WERI-Rb-1 (cell line): ENCODE results near the gene CCDC15.

Source experiments
- DNase-seq: peaks from one replicate; pipeline ENCODE4 v3.0.0-alpha.2; 2020
- H3K27ac ChIP-seq: fragments of 250-450 bp; sonication (Bioruptor Pico); 2 replicates; pipeline ENCODE4 v1.5.1; 2020; ENCODE audit warnings: mild to moderate bottlenecking, moderate library complexity
- H3K27me3 ChIP-seq: fragments of 250-450 bp; sonication (Bioruptor Pico); 2 replicates; pipeline ENCODE4 v1.5.1; 2021; ENCODE audit warnings: mild to moderate bottlenecking, low read depth, moderate library complexity; ENCODE audit not compliant: insufficient read depth, severe bottlenecking
- H3K36me3 ChIP-seq: fragments of 250-450 bp; sonication (Bioruptor Pico); 2 replicates; pipeline ENCODE4 v1.5.1; 2020; ENCODE audit warnings: mild to moderate bottlenecking, moderate library complexity
- H3K4me3 ChIP-seq: 2 replicates; pipeline ENCODE4 v1.5.1; 2011; ENCODE audit warnings: low read depth, mild to moderate bottlenecking, control low read depth, low read length
- H3K9me3 ChIP-seq: fragments of 250-450 bp; sonication (Bioruptor Pico); 2 replicates; pipeline ENCODE4 v1.5.1; 2021; ENCODE audit warnings: mild to moderate bottlenecking, moderate library complexity; ENCODE audit not compliant: severe bottlenecking
- CTCF ChIP-seq: IDR thresholded peaks from 2 replicates; pipeline ENCODE4 v1.5.1; 2011; ENCODE audit warnings: low read depth, mild to moderate bottlenecking, control low read depth, inconsistent platforms, low read length

Gene CCDC15

DNA sequence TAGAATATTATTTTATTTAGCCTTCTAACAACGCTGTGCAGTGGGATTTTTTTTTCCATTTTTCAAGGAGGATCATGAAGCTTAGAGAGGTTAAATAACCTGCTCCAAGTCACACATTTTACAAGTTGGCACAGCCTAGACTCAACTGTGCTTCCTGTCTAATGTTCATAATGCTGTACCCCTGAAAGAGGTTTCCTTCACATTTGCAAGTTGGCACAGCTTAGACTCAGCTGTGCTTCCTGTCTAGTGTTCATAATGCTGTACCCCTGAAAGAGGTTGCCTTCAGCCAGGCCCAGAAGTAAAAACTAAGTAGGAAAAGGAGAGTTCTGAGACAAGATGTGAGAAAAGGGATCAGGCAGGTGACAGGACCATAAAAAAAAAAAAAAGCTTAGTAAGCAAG lies 10.3 kb upstream of the CCDC15 start:
- no peak overlapping the region for H3K4me3 ChIP-seq
- no peaks in the 10 kb centered on the region for H3K27me3 ChIP-seq
- no peak for DNase-seq
- H3K27ac ChIP-seq = no peak overlapping the region
- H3K9me3 ChIP-seq = no peaks in the 10 kb centered on the region
- no peak for TF ChIP-seq CTCF
- no peaks in the 10 kb centered on the region for H3K36me3 ChIP-seq

- Histone ChIP-seq H3K27ac (no peak overlapping the region), H3K27me3 (no peaks in the 10 kb centered on the region), H3K4me3 (no peak overlapping the region), H3K36me3 (no peaks in the 10 kb centered on the region), H3K9me3 (no peaks in the 10 kb centered on the region)
- no peak for TF ChIP-seq CTCF
- DNase-seq = no peak
Measured at GRCh38 chr11:124944565-124944964, 9.4 kb upstream of the CCDC15 start.

DNA sequence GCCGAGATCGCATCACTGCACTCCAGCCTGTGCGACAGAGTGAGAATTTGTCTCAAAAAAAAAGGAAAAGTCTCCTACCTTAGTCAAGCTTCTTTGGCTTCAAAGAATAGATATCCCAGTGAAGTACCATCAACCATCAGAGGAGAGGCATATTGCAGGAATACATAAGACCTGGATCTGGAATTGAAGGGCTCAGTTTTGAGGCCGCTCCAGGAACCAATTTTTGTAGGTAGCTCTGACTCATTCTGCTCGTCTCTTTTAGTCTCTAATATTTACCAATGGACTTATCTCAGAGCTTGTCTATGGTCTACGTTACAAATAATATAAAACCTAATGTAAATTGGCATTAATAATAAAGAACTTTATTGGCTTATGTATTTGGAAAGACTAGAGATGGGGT lies 8.2 kb upstream of the CCDC15 start:
- no peak for DNase-seq

DNA sequence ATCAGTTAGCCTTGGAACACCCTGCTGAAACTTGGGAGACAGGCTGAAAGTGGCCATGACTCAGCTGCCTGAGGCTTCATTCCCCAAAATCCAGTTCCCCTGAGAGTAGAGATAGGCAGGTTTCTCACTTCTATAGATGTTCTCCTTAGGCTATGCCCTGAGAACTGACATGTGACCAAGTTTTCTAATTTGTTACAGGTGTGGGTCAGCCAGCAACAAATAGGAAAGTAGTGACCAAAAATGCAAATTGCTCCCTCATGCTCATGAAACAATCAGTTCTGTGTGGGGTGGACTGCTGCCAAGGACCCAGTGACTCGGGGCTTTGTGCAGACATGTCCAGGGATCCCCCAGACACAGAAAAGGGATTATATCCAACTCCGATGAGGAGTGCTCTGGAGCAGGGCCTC lies 7.3 kb upstream of the CCDC15 start:
- Histone ChIP-seq H3K36me3 (no peaks in the 10 kb centered on the region), H3K27me3 (no peaks in the 10 kb centered on the region), H3K4me3 (no peak overlapping the region), H3K9me3 (no peaks in the 10 kb centered on the region), H3K27ac (no peak overlapping the region)
- no peak for DNase-seq
- TF ChIP-seq CTCF = no peak

More for the DNA sequence above, 8.2 kb upstream of the CCDC15 start:
- Histone ChIP-seq H3K27ac (no peak overlapping the region), H3K27me3 (no peaks in the 10 kb centered on the region), H3K9me3 (no peaks in the 10 kb centered on the region), H3K36me3 (no peaks in the 10 kb centered on the region), H3K4me3 (no peak overlapping the region)
- no peak for TF ChIP-seq CTCF

GRCh38 chr11:124950601-124951330 lies 3.2 kb upstream of the CCDC15 start:
- no peaks in the 10 kb centered on the region for H3K27me3 ChIP-seq
- DNase-seq = no peak
- TF ChIP-seq CTCF = no peak
- H3K9me3 ChIP-seq = no peaks in the 10 kb centered on the region
- H3K27ac ChIP-seq = no peak overlapping the region
- no peaks in the 10 kb centered on the region for H3K36me3 ChIP-seq
- no peak overlapping the region for H3K4me3 ChIP-seq

GRCh38 chr11:124951341-124951740 lies 2.7 kb upstream of the CCDC15 start:
- H3K27ac ChIP-seq = no peak overlapping the region
- H3K27me3 ChIP-seq = no peaks in the 10 kb centered on the region
- H3K36me3 ChIP-seq = no peaks in the 10 kb centered on the region
- DNase-seq = no peak
- TF ChIP-seq CTCF = no peak
- H3K4me3 ChIP-seq = no peak overlapping the region
- no peaks in the 10 kb centered on the region for H3K9me3 ChIP-seq
